GM10248 (cell line): ENCODE results near the gene MANSC4.

Source experiments
- CTCF ChIA-PET: fragments of 300-600 bp; sonication (Branson Sonifier 250); formaldehyde crosslinking; extraction: SDS; loops from one replicate; lab custom pipeline; 2021; ENCODE audit warnings: antibody characterized with exemption; lab: Yijun Ruan, JAX
- POLR2A ChIA-PET: fragments of 350-650 bp; sonication (Branson Sonifier 250); formaldehyde crosslinking; extraction: SDS; loops from one replicate; lab custom pipeline; 2020; ENCODE audit warnings: antibody characterized with exemption; lab: Yijun Ruan, JAX
- DNase-seq: peaks from one replicate; pipeline ENCODE4 v3.0.0; 2012; ENCODE audit errors: extremely low spot score
- CTCF ChIP-seq: IDR thresholded peaks from 2 replicates; pipeline ENCODE4 v1.5.1; 2012; ENCODE audit warnings: mild to moderate bottlenecking, low read depth; ENCODE audit errors: extremely low read depth, missing control alignments, control extremely low read depth

Gene MANSC4

DNA sequence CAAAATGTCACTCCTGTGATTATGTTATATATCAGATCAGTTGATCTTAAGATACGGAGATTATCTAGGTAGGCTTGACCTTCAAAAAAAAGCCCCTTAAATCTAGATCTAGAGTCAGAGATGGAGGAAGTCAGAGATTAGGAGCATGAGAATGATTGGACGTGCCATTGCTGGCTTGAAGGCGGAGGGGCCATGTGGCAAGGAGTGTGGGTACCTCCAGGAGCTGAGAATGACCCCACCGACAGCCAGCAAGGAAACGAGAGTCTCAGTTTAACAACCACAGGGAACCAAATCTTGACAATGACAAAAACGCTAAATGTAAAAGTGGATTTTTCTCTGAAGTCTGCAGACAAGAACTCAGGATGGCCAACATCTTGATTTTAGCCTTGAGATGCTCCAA is 32.5 kb upstream of the MANSC4 start:
- DNase-seq, result no peak
- TF ChIP-seq CTCF, result no peak
- CTCF ChIA-PET, result interaction anchor here (0.8 to 3.6 kb wide), 2 partner anchors 9 to 14 kb away, joined by 4 to 39 read pairs; no protein-coding TSS in a partner anchor
- POLR2A ChIA-PET, result no interaction called here

- ChIA-PET POLR2A (no interaction called here), CTCF (interaction anchor here (1.3 to 3.6 kb wide), 2 partner anchors 9 to 10 kb away, joined by 3 to 39 read pairs; no protein-coding TSS in a partner anchor)
- DNase-seq, result no peak
- TF ChIP-seq CTCF, result no peak
Measured at GRCh38 chr12:27810756-27811155, 30.7 kb upstream of the MANSC4 start.

GRCh38 chr12:27808841-27809240 is 28.8 kb upstream of the MANSC4 start:
- POLR2A ChIA-PET, result no interaction called here
- no peak for TF ChIP-seq CTCF
- no peak for DNase-seq
- CTCF ChIA-PET, result no interaction called here

DNA sequence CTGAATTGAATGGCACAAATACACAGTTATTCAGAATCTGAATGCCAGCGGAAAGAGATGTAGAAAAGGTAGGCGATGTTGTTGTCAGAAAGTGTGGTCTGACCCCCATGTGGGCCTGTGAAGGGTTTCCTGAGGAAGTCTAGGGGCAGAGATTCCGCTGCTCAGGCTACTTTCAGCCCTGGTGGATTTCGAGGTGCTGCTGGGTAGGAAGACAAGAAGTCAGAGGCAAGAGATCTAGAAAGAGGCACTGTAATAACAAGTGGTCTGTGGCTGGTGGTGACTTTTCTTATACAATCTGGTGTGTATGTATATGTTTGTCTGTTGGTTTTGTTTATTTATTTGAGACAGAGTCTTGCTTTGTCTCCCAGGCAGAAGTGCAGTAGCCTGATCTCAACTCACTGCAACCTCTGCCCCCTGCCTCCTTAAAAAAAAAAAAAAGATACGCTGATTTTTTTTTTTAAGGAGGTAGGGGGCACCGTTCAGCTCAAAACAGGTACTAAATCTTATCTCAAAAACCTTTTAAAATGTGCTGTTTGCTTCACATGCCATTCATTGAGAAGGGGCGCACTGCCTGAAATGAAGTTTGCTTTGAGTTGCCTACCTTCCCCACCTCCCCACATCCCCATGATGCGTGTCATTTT is 27.1 kb upstream of the MANSC4 start:
- no peak for DNase-seq
- ChIA-PET CTCF (no interaction called here), POLR2A (no interaction called here)

GRCh38 chr12:27806259-27806658 is 26.2 kb upstream of the MANSC4 start:
- ChIA-PET POLR2A (no interaction called here), CTCF (interaction anchor here (0.9 to 2.2 kb wide), 4 partner anchors 9 to 158 kb away, joined by 3 to 13 read pairs (median 6); no protein-coding TSS in a partner anchor)
- no peak for TF ChIP-seq CTCF
- DNase-seq, result no peak

More for the DNA sequence above, 27.1 kb upstream of the MANSC4 start:
- TF ChIP-seq CTCF, result no peak

- ChIA-PET POLR2A (no interaction called here), CTCF (interaction anchor here (0.8 to 2.2 kb wide), 6 partner anchors 10 to 17 kb away, joined by 3 to 13 read pairs (median 4); no protein-coding TSS in a partner anchor)
- no peak for DNase-seq
- TF ChIP-seq CTCF, result no peak
Measured at GRCh38 chr12:27805238-27805637, 25.2 kb upstream of the MANSC4 start.
